Fibroblast of the conjunctiva (primary cell): ENCODE results near the gene DSCAM.
"Not testable (repeated sequence)": the region's sequence is repeated elsewhere in the genome, so short reads cannot be mapped to it uniquely, and the experiment has no call there.

Source experiments
- DNase-seq: peaks from one replicate; pipeline ENCODE4 v3.0.0-alpha.2; 2010; ENCODE audit warnings: low read depth

DSCAM gene

DNA sequence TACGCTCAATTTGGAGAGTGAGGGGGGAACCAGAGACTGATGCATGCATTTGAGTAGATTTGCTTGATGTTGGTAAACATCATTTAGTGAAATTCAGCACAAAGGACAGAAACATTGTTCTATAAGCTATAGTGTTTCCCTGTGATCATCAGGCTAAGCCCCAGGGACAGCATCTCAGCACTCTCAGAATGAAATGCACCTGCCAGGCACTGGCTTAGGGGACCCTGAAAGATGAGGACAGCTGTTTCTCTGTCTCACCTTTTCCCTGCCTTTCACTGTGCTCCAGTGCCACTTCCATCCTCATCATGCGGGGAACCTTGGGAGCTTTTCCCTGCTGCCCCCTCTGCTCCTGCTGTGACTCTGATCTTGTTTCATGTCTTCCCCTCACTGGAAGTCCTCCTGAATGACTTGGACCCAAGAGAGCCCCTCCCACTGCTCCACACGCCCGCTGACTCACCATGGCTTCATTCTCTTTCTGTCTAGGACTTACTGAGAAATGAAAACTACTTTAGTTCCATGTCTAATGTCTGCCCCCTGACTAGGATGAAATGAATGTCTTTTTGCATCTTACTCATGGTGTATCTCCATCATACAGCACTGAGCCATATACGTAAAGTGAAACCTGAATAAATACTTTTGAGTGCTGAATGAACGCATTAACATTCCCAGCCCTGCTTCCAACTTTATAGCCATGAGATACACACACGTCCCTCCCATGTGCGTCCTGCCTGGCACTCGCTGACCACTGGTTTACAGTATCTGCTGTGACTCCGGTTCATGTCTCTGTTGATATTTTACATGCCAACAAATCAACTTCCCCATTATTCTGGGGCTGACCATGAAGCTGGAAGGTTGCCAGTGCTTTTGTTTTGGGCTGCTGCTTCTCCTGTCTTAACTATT lies 797.7 kb downstream of the DSCAM start:
- DNase-seq = no peak

DNA sequence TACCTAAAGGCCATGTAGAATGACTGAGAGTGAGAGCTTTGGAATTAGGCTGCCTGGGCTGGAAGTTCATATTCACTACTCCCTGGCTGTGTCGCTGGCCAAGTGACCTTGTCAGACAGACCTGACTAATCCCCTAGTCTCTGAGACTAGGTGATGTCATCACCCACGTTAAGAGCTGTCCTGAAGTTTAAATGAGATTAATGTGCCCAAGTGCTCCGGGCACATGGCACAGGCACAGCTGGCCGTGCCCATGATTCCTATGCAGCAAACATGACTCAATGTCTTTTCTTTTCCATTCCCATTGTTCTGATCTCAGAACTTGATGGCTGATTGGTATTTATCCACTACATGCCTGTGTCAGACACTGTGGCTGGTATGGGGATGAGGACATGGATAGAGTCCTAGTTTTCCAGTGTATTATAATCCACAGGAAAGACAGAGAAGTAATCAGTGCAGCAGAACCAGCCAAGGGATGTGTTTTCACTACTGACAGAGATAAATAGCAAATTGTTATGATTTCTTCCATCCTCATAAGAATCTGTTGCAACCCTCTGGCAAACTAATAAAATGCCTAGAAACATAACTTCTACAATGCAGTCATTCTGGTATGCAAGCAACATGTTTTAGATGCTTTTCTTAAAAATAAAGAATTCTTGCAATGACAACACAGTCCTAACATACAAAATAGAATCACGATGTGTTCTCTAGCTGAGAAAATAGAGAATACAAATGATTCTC lies 798.8 kb downstream of the DSCAM start:
- no peak for DNase-seq

GRCh38 chr21:40047211-40047610 lies 799.7 kb downstream of the DSCAM start:
- no peak for DNase-seq

DNA sequence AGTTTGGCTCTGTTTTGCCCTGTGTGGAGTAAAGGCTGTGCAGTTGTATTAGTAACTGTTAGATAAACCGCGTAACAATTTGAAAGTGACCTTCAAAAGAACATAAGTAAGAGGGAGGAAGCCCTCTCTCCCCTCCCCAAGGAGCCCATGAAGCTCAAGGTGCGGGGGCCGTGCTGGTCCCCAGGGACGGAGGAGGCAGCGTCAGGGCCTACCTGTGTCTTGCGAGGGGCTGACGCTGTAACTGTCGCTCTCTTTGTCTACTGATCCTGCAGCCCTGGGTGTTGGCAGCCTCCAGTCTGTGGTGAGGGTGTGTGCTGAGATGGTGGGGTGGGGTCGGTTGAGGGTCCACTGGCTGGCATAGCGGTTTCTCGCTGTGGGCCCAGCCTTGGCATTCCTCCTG lies 803.1 kb downstream of the DSCAM start:
- no peak for DNase-seq

DNA sequence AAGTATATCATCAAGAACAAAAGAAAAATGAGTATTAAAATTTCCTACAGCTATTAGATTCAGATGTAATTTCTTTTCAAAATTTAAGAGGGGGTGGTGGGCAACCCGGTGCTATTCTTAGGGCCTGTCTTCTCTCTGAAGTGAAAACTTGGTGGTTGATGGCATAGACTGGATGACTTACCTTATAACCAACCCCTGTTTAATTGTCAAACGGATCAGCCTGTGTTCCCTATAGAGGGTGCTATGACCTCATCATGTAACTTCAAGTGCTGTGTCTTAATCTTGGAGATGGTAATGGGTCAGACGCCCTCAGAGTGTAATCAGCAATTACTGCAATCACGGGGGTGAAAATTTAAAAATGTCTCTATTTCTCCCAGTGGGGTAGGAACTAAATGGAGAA lies 803.5 kb downstream of the DSCAM start:
- DNase-seq = no peak

GRCh38 chr21:40041446-40041845 lies 805.5 kb downstream of the DSCAM start:
- DNase-seq = no peak

DNA sequence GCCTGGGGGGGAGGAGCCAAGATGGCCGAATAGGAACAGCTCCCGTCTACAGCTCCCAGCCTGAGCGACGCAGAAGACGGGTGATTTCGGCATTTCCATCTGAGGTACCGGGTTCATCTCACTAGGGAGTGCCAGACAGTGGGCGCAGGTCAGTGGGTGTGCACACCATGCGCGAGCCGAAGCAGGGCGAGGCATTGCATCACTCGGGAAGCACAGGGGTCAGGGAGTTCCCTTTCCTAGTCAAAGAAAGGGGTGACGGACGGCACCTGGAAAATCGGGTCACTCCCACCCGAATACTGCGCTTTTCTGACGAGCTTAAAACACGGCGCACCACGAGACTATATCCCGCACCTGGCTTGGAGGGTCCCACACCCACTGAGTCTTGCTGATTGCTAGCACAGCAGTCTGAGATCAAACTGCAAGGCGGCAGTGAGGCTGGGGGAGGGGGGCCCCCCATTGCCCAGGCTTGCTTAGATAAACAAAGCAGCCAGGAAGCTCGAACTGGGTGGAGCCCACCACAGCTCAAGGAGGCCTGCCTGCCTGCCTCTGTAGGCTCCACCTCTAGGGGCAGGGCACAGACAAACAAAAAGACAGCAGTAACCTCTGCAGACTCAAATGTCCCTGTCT lies 813.7 kb downstream of the DSCAM start:
- not testable (repeated sequence) for DNase-seq

GRCh38 chr21:40029888-40030287 lies 817.1 kb downstream of the DSCAM start:
- DNase-seq = no peak

- not testable (repeated sequence) for DNase-seq
Measured at GRCh38 chr21:40028393-40028792, 818.6 kb downstream of the DSCAM start.

GRCh38 chr21:40021558-40022351 lies 825.2 kb downstream of the DSCAM start:
- no peak for DNase-seq

- DNase-seq = no peak
Measured at GRCh38 chr21:40020651-40021050, 826.3 kb downstream of the DSCAM start.

DNA sequence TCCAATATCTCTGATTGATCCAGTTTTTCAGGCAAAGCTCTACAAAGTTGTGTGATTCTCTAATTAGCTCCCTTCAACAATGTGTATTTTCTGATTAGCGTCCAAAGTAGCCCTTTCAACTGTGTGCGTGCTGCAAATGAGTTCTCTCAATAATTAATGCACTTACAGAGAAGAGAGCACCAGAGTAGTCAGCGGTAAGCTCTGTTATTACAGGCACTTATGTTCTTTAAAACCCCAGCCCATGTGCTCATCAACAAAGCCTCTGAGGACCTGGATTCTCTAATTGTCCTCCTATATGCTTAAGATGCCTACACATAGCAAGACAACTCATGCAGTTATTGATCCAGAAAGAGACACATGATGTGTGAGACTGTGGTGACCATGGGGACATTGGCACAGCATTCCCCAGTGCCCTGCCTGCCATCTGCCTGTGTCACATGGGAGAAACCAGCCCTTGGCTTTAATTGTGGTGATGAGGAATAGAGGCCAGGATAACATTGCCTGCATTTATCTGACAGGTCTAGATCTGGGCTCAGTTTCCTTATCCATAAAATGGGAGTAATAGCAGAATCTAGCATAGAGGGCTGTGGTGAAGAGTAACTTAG lies 828.0 kb downstream of the DSCAM start:
- DNase-seq = no peak

DNA sequence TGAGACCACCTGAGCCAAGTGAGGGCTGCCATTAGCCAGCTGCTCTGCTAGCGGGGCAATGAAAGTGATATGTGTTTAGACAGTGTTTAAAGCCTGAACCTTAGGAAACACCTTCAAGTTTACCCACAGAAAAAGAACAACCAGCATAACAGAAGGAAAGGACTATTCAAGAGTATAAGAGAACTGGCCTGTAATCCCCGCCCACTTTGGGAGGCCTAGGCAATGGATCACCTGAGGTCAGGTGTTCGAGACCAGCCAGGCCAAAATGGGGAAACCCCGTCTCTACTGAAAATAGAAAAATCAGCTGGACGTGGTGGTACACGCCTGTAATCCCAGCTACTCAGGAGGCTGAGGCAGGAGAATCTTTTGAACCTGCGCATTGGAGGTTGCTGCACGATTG lies 830.3 kb downstream of the DSCAM start:
- DNase-seq = no peak

GRCh38 chr21:40016234-40016633 lies 830.7 kb downstream of the DSCAM start:
- DNase-seq = no peak

- no peak for DNase-seq
Measured at GRCh38 chr21:40015818-40016217, 831.1 kb downstream of the DSCAM start.

DNA sequence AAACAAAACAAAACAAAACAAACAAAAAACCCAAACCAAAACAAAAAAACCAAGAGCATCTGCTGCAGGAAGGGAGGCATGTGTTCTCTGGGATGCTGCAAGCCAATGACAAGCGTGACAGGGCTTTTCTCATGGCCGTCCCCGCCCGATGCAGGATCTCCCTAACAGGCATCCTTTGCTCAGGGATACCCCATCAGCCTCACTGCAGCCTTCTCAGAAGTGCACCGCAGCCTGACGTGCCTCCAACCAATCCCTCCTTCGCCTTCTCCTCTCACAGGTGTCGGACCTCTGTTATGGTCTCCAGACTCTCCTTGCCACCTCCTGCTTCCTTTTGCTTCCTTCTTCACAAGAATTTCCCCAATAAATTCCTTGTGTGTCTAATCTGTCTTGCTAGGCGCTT lies 832.6 kb downstream of the DSCAM start:
- DNase-seq = no peak

DNA sequence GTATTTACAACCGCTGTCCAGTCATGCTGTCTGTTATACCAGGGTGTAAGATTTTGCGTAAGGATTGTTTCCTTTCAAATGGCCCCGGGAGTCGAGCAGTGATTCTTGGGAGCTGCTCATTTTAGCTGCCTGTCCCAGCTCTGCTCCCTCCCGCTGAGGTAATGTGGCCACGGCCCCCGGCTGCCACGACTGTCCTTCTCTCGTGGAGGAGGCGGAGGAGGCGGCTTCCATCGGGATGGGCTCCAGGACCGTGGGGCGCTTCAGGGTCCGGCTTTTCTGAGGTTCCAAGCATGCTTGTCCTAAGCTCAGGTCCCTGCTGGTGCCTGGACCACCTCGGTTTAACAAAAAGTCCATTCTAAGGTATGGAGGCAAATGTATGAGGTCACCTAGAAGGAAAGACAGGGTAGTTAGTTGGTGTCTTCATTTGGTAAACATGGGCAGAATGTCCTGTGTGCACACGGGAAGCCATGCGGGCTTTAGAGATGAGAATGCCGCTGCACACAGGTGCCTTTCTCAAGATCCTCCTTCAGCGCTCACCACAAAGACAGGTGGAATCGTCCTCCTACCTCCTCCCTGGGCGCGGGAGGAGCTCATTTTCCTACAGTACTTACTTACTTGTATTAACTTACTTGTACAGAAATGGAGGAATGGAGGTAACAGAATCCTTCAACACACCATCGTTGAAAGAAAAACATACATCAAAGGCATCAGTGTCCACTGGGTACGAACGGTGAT lies 833.8 kb downstream of the DSCAM start:
- no peak for DNase-seq

- no peak for DNase-seq
Measured at GRCh38 chr21:40011371-40011770, 835.6 kb downstream of the DSCAM start.

GRCh38 chr21:40002978-40003377 lies 844.0 kb downstream of the DSCAM start:
- no peak for DNase-seq

DNA sequence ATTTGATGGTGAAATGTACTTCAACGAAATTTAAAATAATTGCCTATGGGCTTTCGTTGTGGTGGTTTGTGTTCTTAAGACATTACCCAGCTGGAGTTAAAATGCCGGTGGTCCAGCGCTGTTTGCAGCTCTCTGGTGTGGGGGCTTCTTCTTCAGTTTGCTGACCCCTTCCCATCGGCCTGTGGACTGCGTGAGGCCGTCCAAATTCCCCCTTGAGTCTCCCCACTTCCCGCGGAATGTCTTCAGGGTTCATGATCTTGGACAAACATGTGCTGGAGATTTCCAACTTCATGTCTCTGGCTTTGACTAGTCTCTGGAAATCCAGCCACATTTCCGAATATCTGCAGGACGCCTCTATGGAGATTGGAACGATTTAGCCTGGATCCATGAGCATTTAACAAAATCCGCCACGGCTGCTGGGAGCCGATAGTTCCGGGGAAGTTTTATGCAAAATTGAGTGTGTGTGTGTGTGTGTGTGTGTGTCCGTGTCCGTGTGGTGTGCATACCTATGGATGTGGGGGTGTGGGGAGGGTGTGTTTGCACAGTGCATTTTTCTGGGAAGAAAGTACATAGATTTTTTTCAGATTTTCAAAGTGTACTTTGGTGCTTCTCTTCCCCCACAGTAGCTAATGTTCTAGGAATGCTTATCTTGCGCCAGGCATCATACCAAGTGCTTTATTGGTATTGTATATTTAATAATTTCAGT lies 862.5 kb downstream of the DSCAM start:
- DNase-seq = no peak
